RWPE2 (cell line): ENCODE measurements around the gene NUPR1.

Source experiments
- ATAC-seq: fragments of 200-7000 bp; cut with Tn5 transposase; 3 replicates; pipeline ENCODE4 v1.9.1; 2021; ENCODE audit warnings: low read depth
- DNase-seq: peaks from one replicate; pipeline ENCODE4 v3.0.0-alpha.2; 2020; ENCODE audit warnings: low spot score
- H3K27ac ChIP-seq: fragments of 450-650 bp; 2 replicates; pipeline ENCODE4 v1.5.1; 2017; ENCODE audit warnings: mild to moderate bottlenecking; ENCODE audit not compliant: poor library complexity, severe bottlenecking
- H3K27me3 ChIP-seq: fragments of 250-450 bp; sonication (Bioruptor Pico); 2 replicates; pipeline ENCODE4 v1.5.1; 2021; ENCODE audit warnings: mild to moderate bottlenecking, moderate library complexity; ENCODE audit not compliant: insufficient read depth, poor library complexity, severe bottlenecking
- H3K36me3 ChIP-seq: fragments of 250-450 bp; sonication (Bioruptor Pico); 2 replicates; pipeline ENCODE4 v1.5.1; 2020; ENCODE audit warnings: low read depth, mild to moderate bottlenecking, moderate library complexity
- H3K4me1 ChIP-seq: fragments of 250-450 bp; sonication (Bioruptor Pico); 2 replicates; pipeline ENCODE4 v1.5.1; 2021; ENCODE audit warnings: mild to moderate bottlenecking, moderate library complexity; ENCODE audit not compliant: insufficient read depth, poor library complexity, severe bottlenecking
- H3K4me3 ChIP-seq: fragments of 250-450 bp; sonication (Bioruptor Pico); 2 replicates; pipeline ENCODE4 v1.5.1; 2021; ENCODE audit warnings: mild to moderate bottlenecking, moderate library complexity; ENCODE audit not compliant: severe bottlenecking
- H3K9me3 ChIP-seq: fragments of 250-450 bp; sonication (Bioruptor Pico); 2 replicates; pipeline ENCODE4 v1.5.1; 2021; ENCODE audit warnings: mild to moderate bottlenecking, moderate library complexity; ENCODE audit not compliant: severe bottlenecking
- TF ChIP-seq, protein P1 (sequence below): fragments of 450-650 bp; IDR thresholded peaks from one replicate; pipeline ENCODE4 v1.5.1; 2017; ENCODE audit warnings: mild to moderate bottlenecking, moderate library complexity; ENCODE audit not compliant: poor library complexity, severe bottlenecking

Gene NUPR1

DNA sequence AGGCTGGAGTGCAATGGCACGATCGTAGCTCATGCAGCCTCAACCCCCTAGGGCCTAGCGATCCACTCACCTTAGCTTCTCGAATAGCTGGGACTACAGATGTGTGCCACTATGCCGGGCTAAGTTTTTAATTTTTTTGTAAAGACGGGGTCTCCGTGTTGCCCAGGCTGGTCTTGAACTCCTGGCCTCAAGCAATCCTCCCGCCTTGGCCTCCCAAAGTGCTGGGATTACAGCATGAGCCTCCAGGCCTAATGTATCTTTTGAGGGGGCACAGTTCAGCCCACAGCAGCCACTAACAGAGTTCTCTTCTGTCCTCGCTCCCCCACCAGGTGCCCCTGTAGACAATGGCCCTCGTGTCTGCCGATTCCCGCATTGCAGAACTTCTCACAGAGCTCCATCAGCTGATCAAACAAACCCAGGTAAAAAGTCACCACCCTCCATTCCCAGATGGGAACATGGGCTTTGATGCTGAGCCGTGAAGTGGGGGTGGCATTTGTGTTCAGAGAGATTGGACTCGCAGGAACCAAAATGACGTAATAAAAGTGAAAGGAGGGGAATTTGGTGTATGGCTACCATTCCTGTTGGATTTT lies 42.0 kb upstream of the NUPR1 start:
- H3K4me1 ChIP-seq, result no peaks in the 10 kb centered on the region
- H3K9me3 ChIP-seq, result no peaks in the 10 kb centered on the region
- no peak overlapping the region for H3K27ac ChIP-seq
- ATAC-seq, result no peak
- H3K27me3 ChIP-seq, result no peaks in the 10 kb centered on the region
- peaks cover 7% of the 10 kb centered on the region; the same call in 1 of the 2 replicates for H3K36me3 ChIP-seq
- no peak overlapping the region for H3K4me3 ChIP-seq
- TF ChIP-seq, protein P1, sequence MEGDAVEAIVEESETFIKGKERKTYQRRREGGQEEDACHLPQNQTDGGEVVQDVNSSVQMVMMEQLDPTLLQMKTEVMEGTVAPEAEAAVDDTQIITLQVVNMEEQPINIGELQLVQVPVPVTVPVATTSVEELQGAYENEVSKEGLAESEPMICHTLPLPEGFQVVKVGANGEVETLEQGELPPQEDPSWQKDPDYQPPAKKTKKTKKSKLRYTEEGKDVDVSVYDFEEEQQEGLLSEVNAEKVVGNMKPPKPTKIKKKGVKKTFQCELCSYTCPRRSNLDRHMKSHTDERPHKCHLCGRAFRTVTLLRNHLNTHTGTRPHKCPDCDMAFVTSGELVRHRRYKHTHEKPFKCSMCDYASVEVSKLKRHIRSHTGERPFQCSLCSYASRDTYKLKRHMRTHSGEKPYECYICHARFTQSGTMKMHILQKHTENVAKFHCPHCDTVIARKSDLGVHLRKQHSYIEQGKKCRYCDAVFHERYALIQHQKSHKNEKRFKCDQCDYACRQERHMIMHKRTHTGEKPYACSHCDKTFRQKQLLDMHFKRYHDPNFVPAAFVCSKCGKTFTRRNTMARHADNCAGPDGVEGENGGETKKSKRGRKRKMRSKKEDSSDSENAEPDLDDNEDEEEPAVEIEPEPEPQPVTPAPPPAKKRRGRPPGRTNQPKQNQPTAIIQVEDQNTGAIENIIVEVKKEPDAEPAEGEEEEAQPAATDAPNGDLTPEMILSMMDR, result no peak
- DNase-seq, result no peak

DNA sequence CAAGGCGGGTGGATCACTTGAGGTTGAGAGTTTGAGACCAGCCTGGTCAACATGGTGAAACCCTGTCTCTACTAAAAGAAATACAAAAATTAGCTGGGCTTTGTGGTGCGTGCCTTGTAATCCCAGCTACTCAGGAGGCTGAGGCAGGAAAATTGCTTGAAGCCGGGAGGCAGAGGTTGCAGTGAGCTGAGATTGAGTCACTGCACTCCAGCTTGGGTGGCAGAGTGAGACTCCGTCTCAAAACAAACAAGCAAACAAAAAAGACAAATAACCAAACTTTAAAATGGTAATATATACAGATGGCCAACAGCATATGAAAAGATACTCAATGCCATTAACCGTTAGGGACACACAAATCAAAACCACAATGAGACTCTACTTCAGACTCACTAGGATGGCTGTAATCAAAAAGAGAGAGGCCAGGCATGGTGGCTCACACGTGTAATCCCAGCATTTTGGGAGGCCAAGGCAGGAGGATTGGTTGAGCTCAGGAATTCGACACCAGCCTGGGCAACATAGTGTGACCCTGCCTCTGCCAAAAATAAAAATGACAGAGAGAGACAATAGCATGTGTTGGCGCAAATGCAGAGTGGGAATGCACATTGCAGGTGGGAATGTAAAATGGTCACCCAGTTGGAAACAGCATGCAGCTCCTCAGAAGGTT lies 36.8 kb upstream of the NUPR1 start:
- ATAC-seq (no peak), DNase-seq (no peak)
- no peaks in the 10 kb centered on the region for H3K4me1 ChIP-seq
- TF ChIP-seq, protein P1, result no peak
- H3K9me3 ChIP-seq, result no peaks in the 10 kb centered on the region
- H3K36me3 ChIP-seq, result no peaks in the 10 kb centered on the region
- no peak overlapping the region for H3K4me3 ChIP-seq
- H3K27ac ChIP-seq, result no peak overlapping the region
- no peaks in the 10 kb centered on the region for H3K27me3 ChIP-seq

DNA sequence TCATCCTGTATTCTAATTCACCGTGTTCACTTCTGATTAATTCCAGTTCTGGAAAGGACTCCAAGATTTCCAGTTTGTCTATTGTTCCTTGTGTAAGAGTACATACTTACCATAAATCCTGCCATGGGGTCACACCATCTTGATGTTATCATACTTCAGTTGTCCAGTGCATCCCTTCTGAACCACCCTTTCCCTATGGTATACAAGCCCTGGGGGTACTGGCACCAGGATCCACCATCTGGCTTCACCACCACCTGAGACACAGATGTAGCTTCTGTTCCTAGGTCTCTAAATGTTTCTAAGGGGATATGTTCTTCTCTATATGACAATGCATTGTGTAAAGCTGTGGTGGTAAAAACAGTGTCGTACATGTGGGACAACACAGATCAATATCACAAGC lies 36.2 kb upstream of the NUPR1 start:
- ATAC-seq (no peak), DNase-seq (no peak)
- Histone ChIP-seq H3K27me3 (no peaks in the 10 kb centered on the region), H3K36me3 (no peaks in the 10 kb centered on the region), H3K4me3 (no peak overlapping the region), H3K27ac (no peak overlapping the region), H3K9me3 (no peaks in the 10 kb centered on the region), H3K4me1 (no peaks in the 10 kb centered on the region)
- TF ChIP-seq, protein P1, result no peak

DNA sequence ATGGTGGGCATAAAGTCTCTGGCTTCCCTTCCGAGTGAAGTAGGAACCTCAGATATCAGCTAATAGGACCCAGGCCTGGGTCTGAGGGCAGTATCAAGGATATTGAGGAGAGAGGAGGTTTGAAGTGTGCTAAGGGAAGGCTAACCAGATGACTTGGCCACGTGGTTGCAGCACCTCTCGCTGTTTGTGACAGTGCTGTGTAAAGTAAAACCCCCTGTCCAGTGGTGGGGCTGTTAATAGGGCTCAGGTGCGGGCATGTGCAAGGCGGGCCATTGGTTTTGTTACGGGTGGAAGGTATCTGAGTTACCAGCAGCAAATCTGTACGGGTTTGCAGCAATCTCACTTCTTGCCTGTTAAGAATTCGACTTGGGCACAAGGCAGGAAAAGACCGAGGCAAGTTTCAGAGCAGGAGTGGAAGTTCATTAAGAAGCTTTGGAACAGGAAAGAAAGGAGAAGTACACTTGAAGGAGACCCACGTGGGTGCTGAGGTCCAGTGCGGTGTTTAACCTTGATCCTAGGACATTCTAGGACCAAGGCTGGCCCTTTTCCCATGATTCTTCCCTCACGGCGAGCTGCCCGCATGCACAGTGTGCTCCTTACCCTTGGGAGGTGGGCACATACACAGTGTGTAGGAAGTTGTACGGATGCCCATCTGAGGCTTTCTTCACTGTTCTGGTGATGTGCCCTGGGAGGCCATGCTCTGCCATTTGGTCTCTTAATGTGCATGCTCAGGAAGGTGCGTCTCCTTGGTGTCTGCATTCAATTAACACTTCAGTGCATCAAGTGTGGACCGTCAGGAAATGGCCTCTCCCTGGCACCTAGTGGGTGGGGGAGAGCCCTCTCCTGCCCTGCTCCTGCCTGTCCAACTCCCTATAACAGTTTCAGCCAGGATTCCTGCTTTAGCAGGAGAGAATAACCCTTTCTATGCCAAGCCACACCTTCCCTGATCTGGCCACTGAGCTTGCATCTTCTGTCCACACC lies 35.3 kb upstream of the NUPR1 start:
- H3K4me3 ChIP-seq, result no peak overlapping the region
- no peaks in the 10 kb centered on the region for H3K9me3 ChIP-seq
- DNase-seq (no peak), ATAC-seq (no peak)
- H3K27ac ChIP-seq, result no peak overlapping the region
- no peaks in the 10 kb centered on the region for H3K27me3 ChIP-seq
- H3K36me3 ChIP-seq, result no peaks in the 10 kb centered on the region
- TF ChIP-seq, protein P1, result no peak
- no peaks in the 10 kb centered on the region for H3K4me1 ChIP-seq
